Measurements from ENCODE around the gene ERN1.

Gene ERN1

GRCh38 chr17:64091116-64091515 is 38.8 kb downstream of the ERN1 start:
- H3F3A ChIP-seq (ENCODE audit: insufficient read depth, low read length): peaks cover 76% of the 10 kb centered on the region
- peak overlapping the region; percentile 82 for H3K4me2 ChIP-seq (ENCODE audit: low read depth, low read length)
- peak; percentile 65 for DNase-seq

GRCh38 chr17:64090144-64090543 is 39.8 kb downstream of the ERN1 start:
- no peaks in the 10 kb centered on the region for H4K20me1 ChIP-seq (ENCODE audit: insufficient read depth, low read length)
- H3F3A ChIP-seq (ENCODE audit: insufficient read depth, low read length): peaks cover 76% of the 10 kb centered on the region
- peak overlapping the region; percentile 82; the same call in 1 of the 2 replicates for H3K4me2 ChIP-seq (ENCODE audit: low read depth, low read length)
- H3K9ac ChIP-seq (ENCODE audit: low read length): peak overlapping the region; percentile 74
- no peaks in the 10 kb centered on the region for H3K9me3 ChIP-seq (replicated peaks; ENCODE audit: insufficient read depth, low read length)
- TF ChIP-seq EZH2phosphoT487 (IDR thresholded peaks at IDR 0.05; ENCODE audit: low read length) (no peak), EZH2 (optimal IDR thresholded peaks at IDR 0.05; ENCODE audit: low read depth, low read length) (no peak)
- peak overlapping the region; percentile 98 for H3K27ac ChIP-seq (ENCODE audit: low read length)
- H3K79me2 ChIP-seq (ENCODE audit: low read length): peaks cover 100% of the 10 kb centered on the region
- H3K27me3 ChIP-seq (replicated peaks; ENCODE audit: insufficient read depth, low read length): no peaks in the 10 kb centered on the region
- no peak for DNase-seq
- no peaks in the 10 kb centered on the region for H3K9me2 ChIP-seq (replicated peaks; ENCODE audit: insufficient read depth, low read length)
- peaks cover 19% of the 10 kb centered on the region for H3K36me3 ChIP-seq (replicated peaks; ENCODE audit: insufficient read depth, low read length)
- H3K4me3 ChIP-seq (ENCODE audit: low read length): no peak overlapping the region
- peaks cover 95% of the 10 kb centered on the region for H3K4me1 ChIP-seq (ENCODE audit: low read length)
- H2AFZ ChIP-seq (ENCODE audit: low read length): no peak overlapping the region

More at GRCh38 chr17:64091116-64091515, 38.8 kb downstream of the ERN1 start:
- Histone ChIP-seq H3K9me2 (replicated peaks; ENCODE audit: insufficient read depth, low read length) (no peaks in the 10 kb centered on the region), H3K9ac (ENCODE audit: low read length) (peak overlapping the region; percentile 74), H3K4me1 (ENCODE audit: low read length) (peaks cover 95% of the 10 kb centered on the region), H3K9me3 (replicated peaks; ENCODE audit: insufficient read depth, low read length) (no peaks in the 10 kb centered on the region), H3K79me2 (ENCODE audit: low read length) (peaks cover 100% of the 10 kb centered on the region), H2AFZ (ENCODE audit: low read length) (no peak overlapping the region), H3K27ac (ENCODE audit: low read length) (peak overlapping the region; percentile 98), H3K36me3 (replicated peaks; ENCODE audit: insufficient read depth, low read length) (peaks cover 16% of the 10 kb centered on the region), H3K4me3 (ENCODE audit: low read length) (0 out of 2 replicates have a peak overlapping the region, but pooled peaks have one; percentile 6), H3K27me3 (replicated peaks; ENCODE audit: insufficient read depth, low read length) (no peaks in the 10 kb centered on the region), H4K20me1 (ENCODE audit: insufficient read depth, low read length) (no peaks in the 10 kb centered on the region)
- TF ChIP-seq EZH2phosphoT487 (IDR thresholded peaks at IDR 0.05; ENCODE audit: low read length) (no peak), CTCF (IDR thresholded peaks at IDR 0.05; ENCODE audit: low read length) (no peak), EZH2 (optimal IDR thresholded peaks at IDR 0.05; ENCODE audit: low read depth, low read length) (no peak)

- peaks cover 13% of the 10 kb centered on the region; the same call in 1 of the 2 replicates for H3K36me3 ChIP-seq (replicated peaks; ENCODE audit: insufficient read depth, low read length)
- H3K4me3 ChIP-seq (ENCODE audit: low read length): no peak overlapping the region
- no peaks in the 10 kb centered on the region for H3K9me2 ChIP-seq (replicated peaks; ENCODE audit: insufficient read depth, low read length)
- no peak for TF ChIP-seq CTCF (IDR thresholded peaks at IDR 0.05; ENCODE audit: low read length)
- no peak for TF ChIP-seq EZH2 (optimal IDR thresholded peaks at IDR 0.05; ENCODE audit: low read depth, low read length)
- TF ChIP-seq EZH2phosphoT487 (IDR thresholded peaks at IDR 0.05; ENCODE audit: low read length): no peak
- no peaks in the 10 kb centered on the region for H4K20me1 ChIP-seq (ENCODE audit: insufficient read depth, low read length)
- no peaks in the 10 kb centered on the region for H3K27me3 ChIP-seq (replicated peaks; ENCODE audit: insufficient read depth, low read length)
- peaks cover 76% of the 10 kb centered on the region for H3F3A ChIP-seq (ENCODE audit: insufficient read depth, low read length)
- H2AFZ ChIP-seq (ENCODE audit: low read length): no peak overlapping the region
- peaks cover 95% of the 10 kb centered on the region for H3K4me1 ChIP-seq (ENCODE audit: low read length)
- DNase-seq: no peak
- peak overlapping the region; percentile 34; the same call in 1 of the 2 replicates for H3K27ac ChIP-seq (ENCODE audit: low read length)
- H3K4me2 ChIP-seq (ENCODE audit: low read depth, low read length): peak overlapping the region; percentile 7; the same call in 1 of the 2 replicates
- no peaks in the 10 kb centered on the region for H3K9me3 ChIP-seq (replicated peaks; ENCODE audit: insufficient read depth, low read length)
- peaks cover 100% of the 10 kb centered on the region for H3K79me2 ChIP-seq (ENCODE audit: low read length)
- no peak overlapping the region for H3K9ac ChIP-seq (ENCODE audit: low read length)
These were observed 42.5 kb downstream of the ERN1 start for GRCh38 chr17:64087252-64088005.

- H3K36me3 ChIP-seq (replicated peaks; ENCODE audit: insufficient read depth, low read length): peaks cover 13% of the 10 kb centered on the region; the same call in 1 of the 2 replicates
- no peaks in the 10 kb centered on the region for H3K9me2 ChIP-seq (replicated peaks; ENCODE audit: insufficient read depth, low read length)
- H3K4me2 ChIP-seq (ENCODE audit: low read depth, low read length): peak overlapping the region; percentile 67
- no peak overlapping the region for H3K4me3 ChIP-seq (ENCODE audit: low read length)
- TF ChIP-seq EZH2 (optimal IDR thresholded peaks at IDR 0.05; ENCODE audit: low read depth, low read length): no peak
- no peak for TF ChIP-seq CTCF (IDR thresholded peaks at IDR 0.05; ENCODE audit: low read length)
- no peak for TF ChIP-seq EZH2phosphoT487 (IDR thresholded peaks at IDR 0.05; ENCODE audit: low read length)
- peaks cover 100% of the 10 kb centered on the region for H3K79me2 ChIP-seq (ENCODE audit: low read length)
- peaks cover 75% of the 10 kb centered on the region for H3F3A ChIP-seq (ENCODE audit: insufficient read depth, low read length)
- H3K9ac ChIP-seq (ENCODE audit: low read length): peak overlapping the region; percentile 26; the same call in 1 of the 2 replicates
- H2AFZ ChIP-seq (ENCODE audit: low read length): no peak overlapping the region
- H3K27me3 ChIP-seq (replicated peaks; ENCODE audit: insufficient read depth, low read length): no peaks in the 10 kb centered on the region
- DNase-seq: no peak
- no peaks in the 10 kb centered on the region for H4K20me1 ChIP-seq (ENCODE audit: insufficient read depth, low read length)
- peak overlapping the region; percentile 100 for H3K27ac ChIP-seq (ENCODE audit: low read length)
- H3K4me1 ChIP-seq (ENCODE audit: low read length): peaks cover 95% of the 10 kb centered on the region
- H3K9me3 ChIP-seq (replicated peaks; ENCODE audit: insufficient read depth, low read length): no peaks in the 10 kb centered on the region
These were observed 44.3 kb downstream of the ERN1 start for GRCh38 chr17:64085650-64086005.
